Measurements from ENCODE around the gene MCTP2. TPM values are rescaled to one million over a fixed set of nuclear protein-coding genes. Genes with fewer than 3 reads are reported as not detected.

MCTP2 gene
- total and polyA plus RNA-seq, 7 donors: 1.5 to 12.2 (median 4.4) TPM

DNA sequence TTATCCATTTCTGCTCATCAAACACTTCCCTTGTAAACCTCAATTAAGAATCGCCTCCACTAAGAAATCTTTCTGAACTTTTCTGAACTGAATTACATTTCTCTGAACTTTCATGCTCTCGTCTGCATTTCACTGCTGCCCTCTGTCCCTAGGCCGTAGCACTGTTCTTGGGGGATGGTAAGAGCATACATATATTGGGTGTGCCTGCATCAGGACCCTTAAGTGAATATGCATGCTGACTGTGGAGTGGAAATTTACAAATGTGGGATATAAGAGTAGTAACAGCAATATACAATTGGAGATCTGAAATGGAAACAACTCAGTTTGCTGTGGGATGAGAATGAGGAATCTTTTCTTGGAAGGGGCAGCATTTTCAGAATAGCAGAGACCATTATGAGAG is 148.6 kb downstream of the MCTP2 start:
- Histone ChIP-seq H3K27me3 (no peaks in the 10 kb centered on the region), H3K4me3 (no peak overlapping the region), H3K4me1 (no peaks in the 10 kb centered on the region), H3K9me3 (no peaks in the 10 kb centered on the region), H3K36me3 (no peaks in the 10 kb centered on the region), H3K27ac (no peak overlapping the region)
- WGBS, 2 donors: 96 to 98% methylated on average over 3 of the region's 3 CpGs
- TF ChIP-seq POLR2A (IDR thresholded peaks at IDR 0.05) (no peak), EP300 (IDR thresholded peaks at IDR 0.05) (no peak), POLR2AphosphoS5 (IDR thresholded peaks at IDR 0.05) (no peak)
- TF ChIP-seq, protein P1, sequence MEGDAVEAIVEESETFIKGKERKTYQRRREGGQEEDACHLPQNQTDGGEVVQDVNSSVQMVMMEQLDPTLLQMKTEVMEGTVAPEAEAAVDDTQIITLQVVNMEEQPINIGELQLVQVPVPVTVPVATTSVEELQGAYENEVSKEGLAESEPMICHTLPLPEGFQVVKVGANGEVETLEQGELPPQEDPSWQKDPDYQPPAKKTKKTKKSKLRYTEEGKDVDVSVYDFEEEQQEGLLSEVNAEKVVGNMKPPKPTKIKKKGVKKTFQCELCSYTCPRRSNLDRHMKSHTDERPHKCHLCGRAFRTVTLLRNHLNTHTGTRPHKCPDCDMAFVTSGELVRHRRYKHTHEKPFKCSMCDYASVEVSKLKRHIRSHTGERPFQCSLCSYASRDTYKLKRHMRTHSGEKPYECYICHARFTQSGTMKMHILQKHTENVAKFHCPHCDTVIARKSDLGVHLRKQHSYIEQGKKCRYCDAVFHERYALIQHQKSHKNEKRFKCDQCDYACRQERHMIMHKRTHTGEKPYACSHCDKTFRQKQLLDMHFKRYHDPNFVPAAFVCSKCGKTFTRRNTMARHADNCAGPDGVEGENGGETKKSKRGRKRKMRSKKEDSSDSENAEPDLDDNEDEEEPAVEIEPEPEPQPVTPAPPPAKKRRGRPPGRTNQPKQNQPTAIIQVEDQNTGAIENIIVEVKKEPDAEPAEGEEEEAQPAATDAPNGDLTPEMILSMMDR (IDR thresholded peaks at IDR 0.05): no peak
- DNase-seq: no peak
- intact Hi-C loops (cut with DNase I): no loop called here

DNA sequence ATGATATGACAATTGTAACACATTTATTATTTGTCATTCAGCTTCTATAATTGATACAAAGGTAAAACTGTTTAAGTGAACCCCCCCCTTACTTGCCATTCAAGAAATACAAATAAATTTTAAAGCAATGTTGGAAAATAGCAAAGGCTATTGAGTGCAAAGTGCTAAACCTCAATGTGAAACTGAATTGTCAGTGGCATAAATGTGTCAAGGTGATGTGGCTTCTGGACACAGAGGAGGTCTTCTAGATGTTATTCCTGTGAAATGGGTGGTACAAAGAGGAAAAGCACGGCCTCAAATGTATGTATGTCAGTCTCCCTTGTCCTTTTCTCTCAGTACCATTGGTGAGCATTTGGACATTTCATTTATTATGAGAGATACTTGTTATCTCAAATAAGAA is 149.4 kb downstream of the MCTP2 start:
- no peaks in the 10 kb centered on the region for H3K27me3 ChIP-seq
- TF ChIP-seq, protein P1 (IDR thresholded peaks at IDR 0.05): no peak
- TF ChIP-seq POLR2A (IDR thresholded peaks at IDR 0.05) (no peak), POLR2AphosphoS5 (IDR thresholded peaks at IDR 0.05) (no peak), EP300 (IDR thresholded peaks at IDR 0.05) (no peak)
- H3K4me3 ChIP-seq: no peak overlapping the region
- DNase-seq: no peak
- intact Hi-C loops (cut with DNase I): no loop called here
- no peak overlapping the region for H3K27ac ChIP-seq
- H3K4me1 ChIP-seq: no peaks in the 10 kb centered on the region
- no peaks in the 10 kb centered on the region for H3K9me3 ChIP-seq
- 91 to 92% methylated on average over 1 of the region's 1 CpG for WGBS, 2 donors
- no peaks in the 10 kb centered on the region for H3K36me3 ChIP-seq

DNA sequence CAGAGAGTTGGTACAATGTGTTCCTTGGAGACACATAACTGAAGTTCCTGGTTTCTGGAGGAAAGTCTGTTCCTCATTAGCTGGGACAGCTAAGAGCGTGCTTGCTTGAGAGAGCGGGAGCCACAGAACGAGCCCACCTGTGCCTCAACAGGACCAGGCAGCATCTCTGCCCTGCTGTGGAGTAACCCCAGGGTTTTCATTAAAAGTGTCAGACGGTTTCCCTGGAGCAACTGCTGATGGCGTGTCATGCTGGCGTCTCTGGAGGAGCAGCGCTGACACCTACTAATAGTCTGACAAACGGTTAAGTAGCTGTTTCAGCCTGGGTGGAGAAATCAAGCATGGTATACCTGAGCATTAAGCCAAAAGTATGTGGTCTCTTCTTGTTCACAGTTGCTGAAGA is 150.0 kb downstream of the MCTP2 start:
- TF ChIP-seq EP300 (IDR thresholded peaks at IDR 0.05) (no peak), POLR2A (IDR thresholded peaks at IDR 0.05) (no peak), POLR2AphosphoS5 (IDR thresholded peaks at IDR 0.05) (no peak)
- TF ChIP-seq, protein P1 (IDR thresholded peaks at IDR 0.05): no peak
- no peak for DNase-seq
- Histone ChIP-seq H3K4me1 (no peaks in the 10 kb centered on the region), H3K27me3 (no peaks in the 10 kb centered on the region), H3K36me3 (no peaks in the 10 kb centered on the region), H3K27ac (no peak overlapping the region), H3K9me3 (no peaks in the 10 kb centered on the region), H3K4me3 (no peak overlapping the region)
- WGBS, 2 donors: 94 to 95% methylated on average over 8 of the region's 8 CpGs
- intact Hi-C loops (cut with DNase I): no loop called here

DNA sequence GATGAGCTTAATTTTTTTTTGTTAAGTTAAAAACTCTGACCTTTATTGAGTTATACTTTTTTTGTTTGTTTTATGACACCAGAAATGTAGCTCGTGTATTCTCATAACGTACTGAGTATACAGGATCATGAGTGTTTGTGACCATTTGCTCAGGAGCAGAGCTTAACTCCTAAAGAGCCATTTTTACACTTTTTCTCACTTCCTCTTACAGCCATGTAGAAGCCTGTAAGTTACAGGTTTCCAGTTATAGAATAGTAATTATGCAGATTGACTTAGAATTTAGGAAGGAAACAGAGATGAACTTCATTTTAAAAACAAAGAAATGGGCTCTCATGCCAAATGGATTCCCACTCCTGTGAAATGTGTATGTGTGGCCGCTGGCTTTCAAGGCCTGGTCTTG is 151.7 kb downstream of the MCTP2 start:
- no peak overlapping the region for H3K27ac ChIP-seq
- intact Hi-C loops (cut with DNase I): no loop called here
- no peak for DNase-seq
- no peaks in the 10 kb centered on the region for H3K4me1 ChIP-seq
- no peaks in the 10 kb centered on the region for H3K27me3 ChIP-seq
- 82 to 83% methylated on average over 3 of the region's 3 CpGs for WGBS, 2 donors
- TF ChIP-seq, protein P1 (IDR thresholded peaks at IDR 0.05): no peak
- TF ChIP-seq EP300 (IDR thresholded peaks at IDR 0.05) (no peak), POLR2AphosphoS5 (IDR thresholded peaks at IDR 0.05) (no peak), POLR2A (IDR thresholded peaks at IDR 0.05) (no peak)
- no peaks in the 10 kb centered on the region for H3K36me3 ChIP-seq
- H3K9me3 ChIP-seq: no peaks in the 10 kb centered on the region
- H3K4me3 ChIP-seq: no peak overlapping the region

DNA sequence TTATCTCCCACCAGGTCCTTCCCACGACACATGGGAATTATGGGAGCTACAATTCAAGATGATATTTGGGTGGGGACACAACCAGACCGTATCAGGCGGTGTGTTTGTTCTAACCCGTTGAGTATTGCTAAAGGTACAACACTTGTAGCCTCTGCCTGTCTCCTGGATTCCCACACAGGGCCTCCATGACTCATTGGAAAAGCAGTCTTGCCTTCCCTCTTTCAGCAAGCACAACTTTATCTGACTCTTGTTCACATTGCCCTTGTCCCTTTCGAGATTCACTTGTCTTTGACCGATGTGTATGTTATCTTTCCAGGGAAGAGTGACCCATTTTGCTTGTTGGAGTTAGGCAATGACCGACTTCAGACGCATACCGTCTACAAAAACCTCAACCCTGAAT is 152.3 kb downstream of the MCTP2 start:
- intact Hi-C loops (cut with DNase I): no loop called here
- Histone ChIP-seq H3K36me3 (no peaks in the 10 kb centered on the region), H3K27ac (no peak overlapping the region), H3K4me3 (no peak overlapping the region), H3K4me1 (no peaks in the 10 kb centered on the region), H3K9me3 (no peaks in the 10 kb centered on the region), H3K27me3 (no peaks in the 10 kb centered on the region)
- TF ChIP-seq POLR2AphosphoS5 (IDR thresholded peaks at IDR 0.05) (no peak), POLR2A (IDR thresholded peaks at IDR 0.05) (no peak), EP300 (IDR thresholded peaks at IDR 0.05) (no peak)
- TF ChIP-seq, protein P1 (IDR thresholded peaks at IDR 0.05): no peak
- DNase-seq: no peak
- 97% methylated on average over 9 of the region's 9 CpGs for WGBS, 2 donors
